HG03039 (cell line): ENCODE data around the gene MAP7.

Source experiments
- ATAC-seq: cut with Tn5 transposase; IDR thresholded peaks from one replicate; pipeline ENCODE4 v1.9.1; 2021; ENCODE audit warnings: mild to moderate bottlenecking, moderate library complexity; ENCODE audit not compliant: unreplicated experiment

The MAP7 gene

GRCh38 chr6:136566007-136566487 lies 15.8 kb upstream of the MAP7 start:
- ATAC-seq, result no peak

- ATAC-seq, result no peak
Observed at GRCh38 chr6:136564180-136564579, 14.0 kb upstream of the MAP7 start.

- no peak for ATAC-seq
Observed at GRCh38 chr6:136563386-136564152, 13.3 kb upstream of the MAP7 start.

- ATAC-seq, result no peak
Observed at GRCh38 chr6:136562211-136562610, 12.0 kb upstream of the MAP7 start.

- ATAC-seq, result no peak
Observed at GRCh38 chr6:136553166-136553787, 3.1 kb upstream of the MAP7 start.

- ATAC-seq, result no peak
Observed at GRCh38 chr6:136552054-136552453, 1.8 kb upstream of the MAP7 start.

GRCh38 chr6:136551103-136551502 lies 881 bp upstream of the MAP7 start:
- ATAC-seq, result no peak

- peak; percentile 40 for ATAC-seq
Observed at GRCh38 chr6:136550045-136550329, 235 bp downstream of the MAP7 start.

- no peak for ATAC-seq
Observed at GRCh38 chr6:136549300-136550044, 750 bp downstream of the MAP7 start.

- ATAC-seq, result no peak
Observed at GRCh38 chr6:136548582-136549299, 1.5 kb downstream of the MAP7 start.

GRCh38 chr6:136547871-136548270 lies 2.4 kb downstream of the MAP7 start:
- no peak for ATAC-seq

- ATAC-seq, result no peak
Observed at GRCh38 chr6:136547336-136547735, 2.9 kb downstream of the MAP7 start.

- ATAC-seq, result no peak
Observed at GRCh38 chr6:136546331-136546730, 3.9 kb downstream of the MAP7 start.

- no peak for ATAC-seq
Observed at GRCh38 chr6:136544326-136544725, 5.9 kb downstream of the MAP7 start.

- no peak for ATAC-seq
Observed at GRCh38 chr6:136541395-136541794, 8.8 kb downstream of the MAP7 start.

- ATAC-seq, result no peak
Observed at GRCh38 chr6:136539967-136540652, 10.1 kb downstream of the MAP7 start.

- no peak for ATAC-seq
Observed at GRCh38 chr6:136538836-136539235, 11.4 kb downstream of the MAP7 start.

- ATAC-seq, result no peak
Observed at GRCh38 chr6:136535880-136536650, 14.2 kb downstream of the MAP7 start.

- no peak for ATAC-seq
Observed at GRCh38 chr6:136535017-136535765, 15.0 kb downstream of the MAP7 start.
